IMR-90 (cell line): ENCODE measurements around the gene C7orf33. TPM values are rescaled to one million over a fixed set of nuclear protein-coding genes. Genes with fewer than 3 reads are reported as not detected.

Source experiments
- ATAC-seq: fragments of 200-7000 bp; cut with Tn5 transposase; 2 replicates; pipeline ENCODE4 v1.9.1; 2020; ENCODE audit warnings: low read depth, mild to moderate bottlenecking, moderate library complexity
- BruUV-seq: library from RNA; stranded (reverse); fragments of 400-500 nt; replicated peaks from 2 replicates; lab custom pipeline; 2021; lab: Mats Ljungman, UMichigan
- CTCF ChIA-PET: fragments of 300-600 bp; formaldehyde crosslinking; extraction: SDS; loops from one replicate; lab custom pipeline; 2021; ENCODE audit warnings: antibody characterized with exemption; lab: Yijun Ruan, JAX
- POLR2A ChIA-PET: fragments of 300-600 bp; sonication (Branson Sonifier 250); formaldehyde crosslinking; loops from one replicate; lab custom pipeline; 2022; ENCODE audit warnings: antibody characterized with exemption; ENCODE audit not compliant: unreplicated experiment; lab: Charles Lee
- DNase-seq: peaks from one replicate; pipeline ENCODE4 v3.0.0; 2013
- H2AFZ ChIP-seq: replicated peaks from 2 replicates; pipeline ENCODE3; 2013; ENCODE audit warnings: low read length, mild to moderate bottlenecking; ENCODE audit not compliant: poor library complexity
- H2AK5ac ChIP-seq: 2 replicates; pipeline ENCODE4 v1.6.1; 2013; ENCODE audit warnings: low read depth, low read length, inconsistent platforms
- H2AK9ac ChIP-seq: replicated peaks from 2 replicates; pipeline ENCODE3; 2013; ENCODE audit warnings: mild to moderate bottlenecking, low read depth, low read length, moderate library complexity; ENCODE audit not compliant: poor library complexity
- H2BK120ac ChIP-seq: 2 replicates; pipeline ENCODE4 v1.6.1; 2013; ENCODE audit warnings: low read depth, low read length, inconsistent platforms
- H2BK15ac ChIP-seq: 3 replicates; pipeline ENCODE4 v1.6.1; 2013; ENCODE audit warnings: low read depth, low read length, inconsistent platforms
- H2BK20ac ChIP-seq: 2 replicates; pipeline ENCODE4 v1.6.1; 2013; ENCODE audit warnings: low read depth, mild to moderate bottlenecking, inconsistent platforms, low read length, moderate library complexity
- H2BK5ac ChIP-seq: 2 replicates; pipeline ENCODE4 v1.6.1; 2013; ENCODE audit warnings: mild to moderate bottlenecking, low read depth, low read length, inconsistent platforms; ENCODE audit not compliant: poor library complexity, severe bottlenecking
- H3K14ac ChIP-seq: replicated peaks from 2 replicates; pipeline ENCODE4 v1.6.1; 2013; ENCODE audit warnings: low read depth, low read length, inconsistent platforms
- H3K18ac ChIP-seq: 2 replicates; pipeline ENCODE4 v1.6.1; 2013; ENCODE audit warnings: low read depth, low read length, control low read depth
- H3K23ac ChIP-seq: 2 replicates; pipeline ENCODE4 v1.6.1; 2013; ENCODE audit warnings: low read depth, low read length, inconsistent platforms
- H3K27ac ChIP-seq: 2 replicates; pipeline ENCODE4 v1.5.1; 2013; ENCODE audit warnings: mild to moderate bottlenecking, control low read depth, low read length; ENCODE audit not compliant: insufficient read depth
- H3K27me3 ChIP-seq: 2 replicates; pipeline ENCODE4 v1.6.1; 2013; ENCODE audit warnings: low read length; ENCODE audit not compliant: control insufficient read depth, insufficient read depth
- H3K36me3 ChIP-seq: 2 replicates; pipeline ENCODE4 v1.6.1; 2013; ENCODE audit warnings: low read length, mixed read lengths; ENCODE audit not compliant: control insufficient read depth, insufficient read depth
- H3K4ac ChIP-seq: 2 replicates; pipeline ENCODE4 v1.6.1; 2013; ENCODE audit warnings: low read depth, low read length, inconsistent platforms
- H3K4me1 ChIP-seq: 2 replicates; pipeline ENCODE4 v1.6.1; 2013; ENCODE audit warnings: low read length, mixed read lengths; ENCODE audit not compliant: control insufficient read depth, insufficient read depth
- H3K4me2 ChIP-seq: 2 replicates; pipeline ENCODE4 v1.6.1; 2013; ENCODE audit warnings: low read depth, mild to moderate bottlenecking, control low read depth, low read length, moderate library complexity
- H3K4me3 ChIP-seq: 2 replicates; pipeline ENCODE4 v1.5.1; 2013; ENCODE audit warnings: low read depth, mild to moderate bottlenecking, control low read depth, low read length, moderate library complexity; ENCODE audit not compliant: insufficient read depth
- H3K56ac ChIP-seq: 2 replicates; pipeline ENCODE4 v1.6.1; 2013; ENCODE audit warnings: low read length, inconsistent platforms; ENCODE audit not compliant: insufficient read depth; ENCODE audit errors: extremely low read depth
- H3K79me1 ChIP-seq, 2 experiments: 2 replicates each; pipeline ENCODE4 v1.6.1; 2013; ENCODE audit warnings: low read length in 2 of 2, inconsistent platforms in 1 of 2, low read depth in 1 of 2
- H3K9ac ChIP-seq: 2 replicates; pipeline ENCODE4 v1.6.1; 2013; ENCODE audit warnings: low read depth, low read length, control low read depth
- H3K9me1 ChIP-seq: 2 replicates; pipeline ENCODE4 v1.6.1; 2013; ENCODE audit warnings: low read length, inconsistent platforms; ENCODE audit not compliant: insufficient read depth
- H3K9me3 ChIP-seq: 2 replicates; pipeline ENCODE4 v1.6.1; 2013; ENCODE audit warnings: low read length; ENCODE audit not compliant: control insufficient read depth, insufficient read depth
- H4K20me1 ChIP-seq: 2 replicates; pipeline ENCODE4 v1.6.1; 2013; ENCODE audit warnings: low read length, inconsistent platforms; ENCODE audit not compliant: insufficient read depth
- H4K5ac ChIP-seq: 2 replicates; pipeline ENCODE4 v1.6.1; 2013; ENCODE audit warnings: mild to moderate bottlenecking, low read depth, low read length, control low read depth
- H4K8ac ChIP-seq, 2 experiments: 2 replicates each; pipeline ENCODE4 v1.6.1; 2013; ENCODE audit warnings: low read depth in 2 of 2, low read length in 2 of 2, control low read depth in 1 of 2, inconsistent platforms in 1 of 2
- H4K91ac ChIP-seq: 2 replicates; pipeline ENCODE4 v1.6.1; 2013; ENCODE audit warnings: low read depth, low read length, inconsistent platforms; ENCODE audit not compliant: insufficient read depth
- BHLHE40 ChIP-seq: fragments of 150-350 bp; IDR thresholded peaks from 2 replicates; pipeline ENCODE4 v1.6.1; 2016; ENCODE audit warnings: mild to moderate bottlenecking, low read depth, low read length
- CEBPB ChIP-seq: IDR thresholded peaks from 2 replicates; pipeline ENCODE4 v1.6.1; 2012; ENCODE audit warnings: low read depth, low read length, improper control_type of control experiment
- CHD1 ChIP-seq: IDR thresholded peaks from 2 replicates; pipeline ENCODE4 v1.6.1; 2012; ENCODE audit warnings: low read depth, low read length, improper control_type of control experiment
- CTCF ChIP-seq: conservative IDR thresholded peaks from 2 replicates; pipeline ENCODE4 v1.5.1; 2012; ENCODE audit warnings: mild to moderate bottlenecking, low read depth, low read length, improper control_type of control experiment
- ELK1 ChIP-seq: fragments of 150-350 bp; IDR thresholded peaks from 2 replicates; pipeline ENCODE4 v1.6.1; 2016; ENCODE audit warnings: low read depth, mild to moderate bottlenecking, low read length, moderate library complexity, borderline replicate concordance
- FOS ChIP-seq: fragments of 150-350 bp; IDR thresholded peaks from 2 replicates; pipeline ENCODE4 v1.6.1; 2016; ENCODE audit warnings: low read depth, low read length
- MAFK ChIP-seq: IDR thresholded peaks from 2 replicates; pipeline ENCODE4 v1.6.1; 2012; ENCODE audit warnings: low read depth, low read length, improper control_type of control experiment
- MAZ ChIP-seq: IDR thresholded peaks from 2 replicates; pipeline ENCODE4 v1.6.1; 2012; ENCODE audit warnings: low read depth, mild to moderate bottlenecking, low read length, improper control_type of control experiment, moderate library complexity, borderline replicate concordance
- MXI1 ChIP-seq: IDR thresholded peaks from 2 replicates; pipeline ENCODE4 v1.6.1; 2012; ENCODE audit warnings: low read depth, mild to moderate bottlenecking, low read length, moderate library complexity, borderline replicate concordance
- NFE2L2 ChIP-seq: fragments of 150-350 bp; IDR thresholded peaks from 2 replicates; pipeline ENCODE4 v1.6.1; 2016; ENCODE audit warnings: low read depth, mild to moderate bottlenecking, low read length
- POLR2A ChIP-seq: IDR thresholded peaks from 2 replicates; pipeline ENCODE4 v1.6.1; 2012; ENCODE audit warnings: mild to moderate bottlenecking, low read depth, low read length
- RAD21 ChIP-seq: IDR thresholded peaks from 2 replicates; pipeline ENCODE4 v1.6.1; 2012; ENCODE audit warnings: low read length, improper control_type of control experiment
- RCOR1 ChIP-seq: IDR thresholded peaks from 2 replicates; pipeline ENCODE4 v1.6.1; 2012; ENCODE audit warnings: mild to moderate bottlenecking, low read length, improper control_type of control experiment; ENCODE audit not compliant: insufficient replicate concordance
- RFX5 ChIP-seq: IDR thresholded peaks from 2 replicates; pipeline ENCODE4 v1.8.0; 2012; ENCODE audit warnings: low read depth, mild to moderate bottlenecking, low read length, moderate library complexity
- SMC3 ChIP-seq: fragments of 150-350 bp; IDR thresholded peaks from 2 replicates; pipeline ENCODE4 v1.6.1; 2016; ENCODE audit warnings: low read depth, mild to moderate bottlenecking, antibody characterized with exemption, low read length, moderate library complexity
- USF2 ChIP-seq: fragments of 150-350 bp; IDR thresholded peaks from 2 replicates; pipeline ENCODE4 v1.6.1; 2017; ENCODE audit warnings: mild to moderate bottlenecking, antibody characterized with exemption, low read length, low read depth
- WGBS, 2 experiments: methylation state at CpG; one replicate each; pipeline versions ENCODE4 v1.1.5 to v1.1.7; 2013; ENCODE audit warnings: missing lambda C conversion rate in 2 of 2; ENCODE audit not compliant: insufficient read length in 1 of 2; ENCODE audit errors: extremely low coverage in 2 of 2; 5-methylcytosine and 5-hydroxymethylcytosine counted together
- dilution Hi-C: fragments of 300-500 bp; cut with HindIII; formaldehyde crosslinking; loops from one replicate; pipeline ENCODE4 v1.14.3; 2018; ENCODE audit warnings: low sequenced_read_pairs; ENCODE audit not compliant: unreplicated experiment
- in situ Hi-C: fragments of 300-500 bp; cut with MboI; formaldehyde crosslinking; loops from 3 replicates; pipeline ENCODE4 v1.14.3; 2019; ENCODE audit warnings: low sequenced_read_pairs, inconsistent platforms, mixed read lengths
- intact Hi-C: fragments of 100-400 bp; cut with micrococcal nuclease; formaldehyde crosslinking; loops from 2 replicates; pipeline ENCODE4 v1.10.0; 2022
- polyA plus RNA-seq, 3 experiments: library from polyadenylated mRNA; depleted of rRNA; stranded (reverse); fragments of >200 nt; gene quantifications; 2 replicates each; pipeline ENCODE4 v1.2.3, GENCODE V29; 2012; ENCODE audit warnings: low replicate concordance in 1 of 3
- total RNA-seq: library from RNA; depleted of rRNA; stranded (reverse); fragments of >200 nt; gene quantifications from 2 replicates; pipeline ENCODE4 v1.2.3, GENCODE V29; 2012

The C7orf33 gene
- total and polyA plus RNA-seq, 2 of the 4 experiments (the other 2 are of a cell fraction) = not detected

GRCh38 chr7:148605350-148605749 lies 14.8 kb downstream of the C7orf33 start:
- intact Hi-C loops (no loop called here), in situ Hi-C loops (no loop called here)
- no CpG with 5 or more reads among the region's 2 CpGs for WGBS, 2 experiments

More at GRCh38 chr7:148605350-148605749, 14.8 kb downstream of the C7orf33 start:
- ChIA-PET POLR2A (no interaction called here), CTCF (no interaction called here)
- Histone ChIP-seq H3K56ac (no peak overlapping the region), H3K36me3 (no peaks in the 10 kb centered on the region), H3K4me2 (no peak overlapping the region), H2BK5ac (no peak overlapping the region), H2BK120ac (no peak overlapping the region), H3K9me1 (no peaks in the 10 kb centered on the region), H3K23ac (no peak overlapping the region), H2BK20ac (no peak overlapping the region), H3K14ac (no peak overlapping the region), H3K9me3 (peaks cover 2% of the 10 kb centered on the region; the same call in 1 of the 2 replicates), H3K27me3 (no peaks in the 10 kb centered on the region; the same call in 1 of the 2 replicates), H3K18ac (no peak overlapping the region), H3K4me1 (no peaks in the 10 kb centered on the region), H2AK5ac (no peak overlapping the region), H3K4me3 (no peak overlapping the region), H2BK15ac (no peak overlapping the region), H3K4ac (no peak overlapping the region), H3K27ac (no peak overlapping the region), H3K79me1 (no peaks in the 10 kb centered on the region), H4K8ac (no peak overlapping the region), H2AFZ (no peak overlapping the region), H2AK9ac (no peak overlapping the region), H4K91ac (no peak overlapping the region), H4K20me1 (no peaks in the 10 kb centered on the region), H4K5ac (no peak overlapping the region), H3K9ac (no peak overlapping the region)
- TF ChIP-seq ELK1 = no peak
- TF ChIP-seq RAD21 = no peak
- TF ChIP-seq FOS = no peak
- no peak for TF ChIP-seq MXI1
- no peak for TF ChIP-seq CEBPB
- no peak for TF ChIP-seq MAFK
- TF ChIP-seq POLR2A = no peak
- no peak for TF ChIP-seq RCOR1
- TF ChIP-seq CTCF = no peak
- TF ChIP-seq USF2 = no peak
- TF ChIP-seq SMC3 = no peak
- TF ChIP-seq NFE2L2 = no peak
- TF ChIP-seq CHD1 = no peak
- no peak for TF ChIP-seq MAZ
- TF ChIP-seq RFX5 = no peak
- no peak for TF ChIP-seq BHLHE40
- dilution Hi-C loops = no loop called here
- no peak for ATAC-seq
- DNase-seq = no peak
- BruUV-seq = no TSS peak
